Measurements from ENCODE around the gene SPDYE16.
"Not testable (repeated sequence)": the region's sequence is repeated elsewhere in the genome, so short reads cannot be mapped to it uniquely, and the experiment has no call there.

SPDYE16 gene

GRCh38 chr7:76549025-76549854 is 6.1 kb upstream of the SPDYE16 start:
- peak; percentile 85 for DNase-seq

DNA sequence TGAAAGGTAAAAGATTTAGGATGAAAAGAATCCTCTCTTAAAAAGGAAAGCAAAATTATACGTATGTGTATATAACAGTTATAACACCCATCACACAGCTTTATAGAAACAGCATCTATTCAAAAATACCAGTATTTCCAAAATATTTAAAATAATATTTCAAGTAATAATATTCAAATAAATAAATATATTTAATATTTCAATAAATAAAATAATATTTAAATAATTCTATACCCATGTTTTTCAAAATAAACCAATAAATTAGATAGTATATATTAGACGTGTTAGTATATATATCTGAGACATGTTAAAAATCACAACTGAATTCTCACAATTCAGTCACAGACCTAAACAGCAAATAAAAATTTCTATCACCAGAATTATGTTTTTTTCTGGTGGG is 11.5 kb downstream of the SPDYE16 start:
- not testable (repeated sequence) for DNase-seq

DNA sequence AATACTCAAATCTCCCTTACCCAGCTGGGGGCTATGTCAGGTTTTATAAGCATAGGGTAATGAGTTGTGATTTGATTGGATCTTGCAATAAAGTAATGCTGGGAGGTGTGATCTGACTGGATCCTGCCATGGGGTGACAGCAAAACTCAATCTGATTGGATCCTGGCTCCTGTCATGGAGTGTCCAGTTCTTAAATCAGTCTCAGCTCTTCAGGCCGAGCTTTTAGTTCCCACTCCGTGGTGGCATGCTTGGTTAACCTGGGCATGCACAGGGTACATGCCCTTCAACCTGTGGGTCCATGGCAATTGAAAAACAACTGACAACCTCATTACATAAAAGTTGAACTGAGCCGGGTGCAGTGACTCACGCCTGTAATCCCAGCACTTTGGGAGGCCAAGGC is 16.9 kb downstream of the SPDYE16 start:
- DNase-seq = not testable (repeated sequence)

DNA sequence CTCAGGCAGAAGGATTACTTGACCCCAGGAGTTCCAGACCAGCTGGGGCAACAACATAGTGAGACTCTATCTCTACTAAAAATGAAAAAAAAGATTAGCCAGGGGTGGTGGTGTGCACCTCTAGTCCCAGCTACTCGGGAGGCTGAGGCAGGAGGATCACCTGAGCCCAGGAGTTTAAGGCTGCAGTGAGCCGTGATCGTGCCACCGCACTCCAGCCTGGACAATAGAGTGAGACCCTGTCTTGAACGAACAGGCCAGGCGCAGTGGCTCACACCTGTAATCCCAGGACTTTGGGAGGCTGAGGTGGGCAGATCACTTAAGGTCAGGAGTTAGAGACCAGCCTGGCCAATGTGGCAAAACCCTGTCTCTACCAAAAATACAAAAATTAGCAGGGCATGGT is 26.2 kb downstream of the SPDYE16 start:
- not testable (repeated sequence) for DNase-seq

DNA sequence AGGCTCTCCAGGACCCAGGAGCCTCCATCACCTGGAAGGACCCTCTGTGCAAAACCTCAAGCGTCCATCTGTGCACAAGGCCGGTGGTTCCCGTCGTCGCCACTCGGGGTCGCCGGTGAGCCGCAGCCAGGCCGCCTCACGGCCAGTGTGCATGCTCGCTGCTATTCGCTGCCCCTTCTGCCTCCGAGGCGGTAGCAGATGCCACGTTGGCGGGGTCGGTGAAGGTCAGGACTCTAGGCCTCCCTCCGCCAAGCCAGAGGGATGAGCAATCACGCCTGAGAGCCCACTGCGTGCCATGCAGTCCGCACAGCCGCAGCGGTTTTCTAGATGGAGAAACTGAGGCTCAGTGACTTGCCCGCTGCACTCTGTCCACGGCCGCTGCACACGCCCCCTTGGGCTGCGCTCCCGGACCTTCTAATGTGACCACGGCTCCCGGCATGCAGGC is 27.1 kb downstream of the SPDYE16 start:
- DNase-seq = no peak

- DNase-seq = no peak
These were observed 27.9 kb downstream of the SPDYE16 start for GRCh38 chr7:76514926-76515771.

- no peak for DNase-seq
These were observed 29.0 kb downstream of the SPDYE16 start for GRCh38 chr7:76513817-76514799.

- no peak for DNase-seq
These were observed 29.9 kb downstream of the SPDYE16 start for GRCh38 chr7:76512941-76513816.

DNA sequence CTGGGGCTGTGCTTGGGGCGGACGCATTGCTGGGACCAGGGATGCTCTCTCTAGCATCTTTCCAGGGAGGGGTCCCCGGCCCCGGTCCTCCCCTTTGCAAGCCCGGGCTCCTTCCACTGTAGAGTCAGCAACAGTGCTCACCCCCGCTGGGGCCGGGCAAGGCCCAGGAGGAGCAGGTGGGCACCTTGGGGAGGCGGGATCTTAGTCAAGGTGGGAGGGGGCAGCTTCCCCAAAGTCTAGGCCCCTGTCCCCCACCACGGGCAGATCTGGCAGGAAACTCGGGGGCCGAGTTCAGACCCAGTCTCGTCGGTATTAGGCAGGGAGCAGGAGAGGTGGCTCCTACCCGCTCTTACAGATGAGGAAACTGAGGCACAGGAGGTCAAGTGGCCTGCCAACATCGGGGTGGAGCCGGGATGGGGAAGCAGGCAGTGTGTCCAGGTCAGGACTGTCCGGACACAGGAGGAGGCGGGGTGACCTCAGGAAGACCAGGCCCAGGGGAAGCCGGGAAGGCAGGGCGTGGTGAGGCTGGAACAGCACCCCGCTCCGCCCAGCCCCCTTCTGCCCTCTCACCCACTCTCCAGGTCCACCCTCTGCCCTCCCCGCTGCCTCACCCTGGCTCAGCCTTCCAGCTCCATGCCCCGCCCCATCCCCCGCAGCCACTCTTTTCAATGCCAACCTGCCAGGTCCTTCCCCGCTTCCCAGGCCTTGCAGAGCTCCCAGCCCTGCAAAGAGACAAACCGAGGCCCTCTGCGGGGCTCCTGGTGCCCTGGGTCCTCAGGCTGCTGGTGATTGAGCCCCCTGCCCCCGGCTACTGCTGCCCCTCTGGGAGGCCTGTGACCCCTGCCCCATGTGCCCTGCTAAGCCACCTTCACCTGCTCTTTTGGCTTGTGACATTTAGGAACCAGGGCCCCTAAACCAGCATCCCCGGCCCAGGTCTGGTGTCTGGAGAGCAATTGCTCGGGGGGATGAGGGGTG is 30.9 kb downstream of the SPDYE16 start:
- not testable (repeated sequence) for DNase-seq

DNA sequence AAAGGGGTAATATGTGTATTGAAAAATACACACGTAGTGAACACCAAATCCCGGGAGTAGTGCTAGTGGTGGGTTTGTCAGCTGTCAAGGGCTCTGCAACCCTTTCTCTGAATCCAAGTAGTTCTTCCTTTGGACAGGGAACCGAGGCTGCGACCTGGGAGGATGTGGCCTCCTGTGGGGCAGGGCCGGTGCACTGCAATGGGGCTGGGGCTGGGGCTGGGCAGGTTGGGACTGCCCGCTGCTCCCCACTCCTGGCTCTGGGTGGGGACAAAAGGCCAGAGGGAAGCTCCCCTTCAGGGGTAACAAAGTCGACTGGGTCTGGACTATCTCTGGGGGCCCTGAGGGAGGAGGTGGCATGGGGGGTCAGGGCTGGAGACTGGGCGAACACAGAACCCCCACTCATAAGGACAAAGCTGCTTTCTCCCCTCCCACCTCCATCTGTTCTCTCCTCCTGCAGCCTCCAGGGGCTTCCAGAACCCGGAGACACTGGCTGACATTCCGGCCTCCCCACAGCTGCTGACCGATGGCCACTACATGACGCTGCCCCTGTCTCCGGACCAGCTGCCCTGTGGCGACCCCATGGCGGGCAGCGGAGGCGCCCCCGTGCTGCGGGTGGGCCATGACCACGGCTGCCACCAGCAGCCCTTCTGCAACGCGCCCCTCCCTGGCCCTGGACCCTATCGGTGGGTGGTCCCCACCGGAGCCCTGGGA is 31.7 kb downstream of the SPDYE16 start:
- not testable (repeated sequence) for DNase-seq

DNA sequence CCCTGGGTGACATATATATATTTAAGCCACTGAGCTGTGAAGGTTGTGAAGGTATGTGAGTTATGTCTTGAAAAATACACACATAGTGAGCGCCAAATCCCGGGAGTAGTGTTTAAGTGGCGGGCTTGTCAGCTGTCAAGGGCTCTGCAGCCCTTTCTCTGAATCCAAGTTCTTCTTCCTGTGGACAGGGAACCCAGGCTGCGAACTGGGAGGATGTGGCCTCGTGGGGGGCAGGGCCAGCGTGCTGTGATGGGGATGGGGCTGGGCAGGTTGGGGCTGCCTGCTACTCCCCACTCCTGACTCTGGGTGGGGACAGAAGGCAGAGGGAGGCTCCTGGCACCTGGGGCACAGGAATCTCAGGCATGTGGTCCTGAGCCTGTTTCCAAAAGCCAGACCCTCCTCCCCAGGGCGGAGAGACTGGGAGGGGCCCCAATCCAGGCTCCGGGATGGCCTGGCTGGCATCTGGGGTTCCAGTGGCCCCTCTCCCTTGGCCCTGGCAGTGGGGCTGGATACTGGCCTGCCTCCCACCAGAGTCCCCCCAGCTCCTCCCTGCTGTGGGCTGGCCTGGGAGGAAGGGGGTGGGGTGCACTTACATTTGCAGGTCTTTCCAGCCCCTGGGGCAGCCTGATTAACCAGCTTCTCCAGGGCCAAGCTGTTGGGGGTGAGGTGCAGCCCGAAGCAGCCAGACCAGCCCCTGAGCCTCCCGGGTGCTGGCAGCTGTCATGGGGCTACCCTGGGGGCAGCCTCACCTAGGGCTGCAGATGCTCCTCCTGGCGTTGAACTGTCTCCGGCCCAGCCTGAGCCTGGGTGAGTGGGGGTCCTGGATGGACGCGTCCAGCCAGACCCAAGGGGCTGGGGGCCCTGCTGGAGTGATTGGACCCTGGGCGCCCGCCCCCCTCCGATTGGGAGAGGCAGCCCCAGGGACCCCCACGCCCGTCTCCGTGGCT is 32.9 kb downstream of the SPDYE16 start, which contains the start of gene UPK3B:
TSS of gene UPK3B (plus strand) at position 622 of the 947 bp plus-strand sequence. CDS start at position 723, 101 bp downstream.
- DNase-seq = peak; percentile 6

DNA sequence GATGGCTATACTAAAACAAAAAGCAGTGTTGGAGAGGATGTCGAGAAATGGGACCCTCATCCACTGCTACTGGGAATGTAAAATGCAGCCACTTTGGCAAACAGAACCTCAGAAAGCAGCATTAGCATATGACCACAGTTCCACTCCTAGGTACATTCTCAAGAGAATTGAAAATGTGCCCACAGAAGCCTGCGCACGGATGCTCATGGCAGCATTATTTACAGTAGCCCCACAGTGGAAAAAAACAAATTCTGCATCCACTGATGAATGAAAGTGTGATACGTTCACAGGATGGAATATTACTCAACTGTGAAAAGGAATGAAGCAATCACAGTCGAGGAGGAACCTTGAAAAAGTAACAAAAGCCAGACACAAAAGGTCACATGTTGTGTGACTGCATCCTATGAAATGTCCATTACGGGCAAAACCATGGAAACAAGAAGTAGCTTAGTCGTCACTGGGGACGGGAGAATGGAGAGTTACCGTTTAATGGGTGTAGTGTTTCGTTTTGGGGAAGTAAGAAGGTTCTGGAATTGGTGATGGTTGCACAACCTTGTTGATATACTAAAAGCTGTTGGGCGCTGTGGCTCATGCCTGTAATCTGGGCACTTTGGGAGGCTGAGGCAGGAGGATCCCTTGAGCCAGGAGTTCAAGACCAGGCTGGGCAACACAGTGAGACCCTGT is 35.2 kb downstream of the SPDYE16 start:
- DNase-seq = no peak

GRCh38 chr7:76506643-76507042 is 36.5 kb downstream of the SPDYE16 start:
- not testable (repeated sequence) for DNase-seq

- DNase-seq = no peak
These were observed 37.0 kb downstream of the SPDYE16 start for GRCh38 chr7:76506081-76506440.

DNA sequence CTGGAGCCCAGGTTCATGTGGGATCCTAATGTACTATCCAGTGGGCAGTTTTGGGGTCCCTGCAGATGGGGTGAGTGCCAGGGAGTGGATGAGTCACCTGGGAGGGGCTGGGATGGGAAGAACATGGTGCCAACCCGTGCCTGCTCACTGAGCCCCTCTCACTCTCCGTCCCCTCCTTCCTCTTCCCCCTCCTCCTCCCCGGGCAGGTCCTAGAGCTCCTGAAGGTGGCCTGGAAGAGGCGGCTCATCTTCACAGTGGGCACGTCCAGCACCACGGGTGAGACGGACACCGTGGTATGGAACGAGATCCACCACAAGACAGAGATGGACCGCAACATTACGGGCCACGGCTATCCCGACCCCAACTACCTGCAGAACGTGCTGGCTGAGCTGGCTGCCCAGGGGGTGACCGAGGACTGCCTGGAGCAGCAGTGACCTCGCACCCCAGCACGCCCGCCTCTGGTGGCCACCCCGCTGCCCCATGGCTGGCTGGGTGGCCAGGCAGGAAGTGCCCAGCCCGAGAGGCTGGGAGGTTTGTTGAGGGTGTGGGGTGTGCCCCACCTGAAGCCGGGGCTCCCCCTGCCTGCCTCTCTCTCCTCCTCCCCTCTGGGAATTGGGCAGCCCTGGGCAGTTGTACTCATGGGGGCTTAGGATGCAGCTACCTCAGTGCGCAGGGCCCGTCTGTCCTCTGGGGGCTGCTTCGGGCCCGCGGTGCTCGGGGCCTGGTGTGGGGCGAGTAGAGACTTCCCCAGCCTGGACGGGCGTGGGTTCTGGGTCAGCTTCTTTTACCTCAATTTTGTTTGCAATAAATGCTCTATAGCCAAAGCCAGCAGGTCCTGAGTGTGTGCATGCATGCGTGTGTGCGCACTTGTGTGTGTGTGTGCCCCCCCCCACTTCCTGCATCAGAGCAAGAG is 37.7 kb downstream of the SPDYE16 start:
- no peak for DNase-seq

DNA sequence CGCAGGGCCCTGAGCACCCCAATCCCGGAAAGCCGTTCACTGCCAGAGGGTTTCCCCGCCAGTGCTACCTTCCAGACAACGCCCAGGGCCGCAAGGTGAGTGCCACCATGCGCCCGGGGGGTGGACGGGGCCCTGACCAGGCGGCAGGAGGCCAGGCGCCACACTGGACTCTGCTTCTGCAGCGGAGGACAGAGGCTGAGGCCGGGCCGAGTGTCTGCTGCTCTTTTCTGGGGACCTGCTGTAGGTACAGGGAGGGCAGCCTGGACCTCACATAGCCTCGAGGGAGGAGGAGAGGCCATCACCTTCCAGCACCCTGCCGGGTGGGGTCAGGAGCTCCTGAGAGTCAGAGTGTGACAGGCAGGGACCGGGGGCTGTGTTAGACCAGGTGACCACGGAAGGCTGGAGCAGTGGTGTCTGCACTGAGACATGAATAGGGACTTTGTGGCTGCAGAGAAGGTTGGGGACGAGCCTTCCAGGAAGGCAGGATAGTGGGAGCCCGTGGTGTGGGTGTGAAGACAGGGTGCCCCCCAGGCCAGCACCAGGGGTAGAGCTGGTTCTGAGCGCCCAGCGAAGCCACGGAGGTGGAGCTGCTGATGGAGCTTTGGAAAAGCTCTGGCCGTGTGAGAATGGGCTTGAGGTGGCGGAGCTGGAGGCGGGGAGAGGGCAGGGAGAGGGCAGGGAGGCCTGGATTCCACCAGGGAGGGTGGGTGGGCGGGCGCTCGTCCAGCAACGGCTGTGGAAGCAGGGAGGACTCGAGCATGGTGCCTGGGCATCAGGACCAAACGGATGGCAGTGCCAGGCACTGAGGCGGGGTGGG is 38.5 kb downstream of the SPDYE16 start:
- not testable (repeated sequence) for DNase-seq

Measured in GDM1 (cell line).